ENCODE results near the gene TSHZ1. TPM values are rescaled to one million over a fixed set of nuclear protein-coding genes. Genes with fewer than 3 reads are reported as not detected.

The TSHZ1 gene
- total RNA-seq, 1 donor from 2014 or later, result 24.6 TPM

- intact Hi-C loops (cut with micrococcal nuclease), result no loop called here
- no peaks in the 10 kb centered on the region for H3K9me3 ChIP-seq (replicated peaks)
- H3K27me3 ChIP-seq (ENCODE audit: low read depth), result no peaks in the 10 kb centered on the region
- H3K27ac ChIP-seq (replicated peaks), result no peak overlapping the region
- peaks cover 64% of the 10 kb centered on the region for H3K4me1 ChIP-seq
- TF ChIP-seq CTCF (IDR thresholded peaks at IDR 0.05; ENCODE audit: borderline replicate concordance), result no peak
- no peaks in the 10 kb centered on the region for H3K36me3 ChIP-seq
- no peak for DNase-seq
- H3K4me3 ChIP-seq, result peak overlapping the region; percentile 1
Observed at GRCh38 chr18:75264926-75265597, 54.5 kb downstream of the TSHZ1 start.

- no peak for TF ChIP-seq CTCF (IDR thresholded peaks at IDR 0.05; ENCODE audit: borderline replicate concordance)
- intact Hi-C loops (cut with micrococcal nuclease), result no loop called here
- H3K9me3 ChIP-seq (replicated peaks), result no peaks in the 10 kb centered on the region
- peaks cover 59% of the 10 kb centered on the region for H3K4me1 ChIP-seq
- no peaks in the 10 kb centered on the region for H3K36me3 ChIP-seq
- H3K4me3 ChIP-seq, result no peak overlapping the region
- no peaks in the 10 kb centered on the region for H3K27me3 ChIP-seq (ENCODE audit: low read depth)
- H3K27ac ChIP-seq (replicated peaks), result no peak overlapping the region
- DNase-seq, result no peak
Observed at GRCh38 chr18:75265872-75266271, 55.3 kb downstream of the TSHZ1 start.

GRCh38 chr18:75267643-75268363 is 57.2 kb downstream of the TSHZ1 start:
- Histone ChIP-seq H3K27me3 (ENCODE audit: low read depth) (no peaks in the 10 kb centered on the region), H3K36me3 (no peaks in the 10 kb centered on the region), H3K4me1 (peaks cover 57% of the 10 kb centered on the region), H3K27ac (replicated peaks) (no peak overlapping the region), H3K4me3 (no peak overlapping the region), H3K9me3 (replicated peaks) (no peaks in the 10 kb centered on the region)
- TF ChIP-seq CTCF (IDR thresholded peaks at IDR 0.05; ENCODE audit: borderline replicate concordance), result no peak
- no peak for DNase-seq
- intact Hi-C loops (cut with micrococcal nuclease), result no loop called here

- Histone ChIP-seq H3K27me3 (ENCODE audit: low read depth) (no peaks in the 10 kb centered on the region), H3K4me3 (no peak overlapping the region), H3K9me3 (replicated peaks) (no peaks in the 10 kb centered on the region), H3K36me3 (no peaks in the 10 kb centered on the region), H3K27ac (replicated peaks) (no peak overlapping the region), H3K4me1 (peaks cover 52% of the 10 kb centered on the region)
- DNase-seq, result no peak
- no peak for TF ChIP-seq CTCF (IDR thresholded peaks at IDR 0.05; ENCODE audit: borderline replicate concordance)
- intact Hi-C loops (cut with micrococcal nuclease), result no loop called here
Observed at GRCh38 chr18:75268364-75268646, 57.7 kb downstream of the TSHZ1 start.

- Histone ChIP-seq H3K9me3 (replicated peaks) (no peaks in the 10 kb centered on the region), H3K4me1 (peaks cover 45% of the 10 kb centered on the region), H3K27ac (replicated peaks) (no peak overlapping the region), H3K36me3 (no peaks in the 10 kb centered on the region), H3K27me3 (ENCODE audit: low read depth) (no peaks in the 10 kb centered on the region), H3K4me3 (no peak overlapping the region)
- TF ChIP-seq CTCF (IDR thresholded peaks at IDR 0.05; ENCODE audit: borderline replicate concordance), result no peak
- intact Hi-C loops (cut with micrococcal nuclease), result no loop called here
- DNase-seq, result no peak
Observed at GRCh38 chr18:75269124-75269680, 58.6 kb downstream of the TSHZ1 start.

Data from left ventricle myocardium inferior (tissue), 1 donor.